Thymus (tissue), 11 donors: Measurements from ENCODE around the gene FN3KRP. TPM values are rescaled to one million over a fixed set of nuclear protein-coding genes. Genes with fewer than 3 reads are reported as not detected.
A peak's percentile ranks its signal among the peaks of the same experiment; 100 is the strongest.
"Not testable (repeated sequence)": the region's sequence is repeated elsewhere in the genome, so short reads cannot be mapped to it uniquely, and the experiment has no call there.

Experiments used
- DNase-seq, 9 donors: peaks; one replicate each; pipeline ENCODE4 v3.0.0-alpha.2; 2013; ENCODE audit warnings: low spot score in 9 of 9, low read depth in 6 of 9, missing footprints in 1 of 9
- H3K27ac ChIP-seq, 2 donors: one replicate each; pipeline ENCODE4 v1.5.1; 2013; ENCODE audit warnings: control low read depth in 1 of 2, low read depth in 1 of 2, low read length in 1 of 2, mild to moderate bottlenecking in 1 of 2, moderate library complexity in 1 of 2
- H3K27me3 ChIP-seq, 2 donors: one replicate each; pipeline ENCODE4 v1.5.1; 2013; ENCODE audit warnings: low read length in 1 of 2; ENCODE audit not compliant: control insufficient read depth in 2 of 2, insufficient read depth in 1 of 2
- H3K36me3 ChIP-seq, 2 donors: one replicate each; pipeline ENCODE4 v1.5.1; 2013; ENCODE audit warnings: low read length in 1 of 2, mild to moderate bottlenecking in 1 of 2, moderate library complexity in 1 of 2; ENCODE audit not compliant: control insufficient read depth in 2 of 2, insufficient read depth in 2 of 2
- H3K4me1 ChIP-seq, 2 donors: one replicate each; pipeline ENCODE4 v1.5.1; 2013; ENCODE audit warnings: low read length in 2 of 2; ENCODE audit not compliant: control insufficient read depth in 2 of 2, insufficient read depth in 2 of 2
- H3K4me3 ChIP-seq, 2 donors: one replicate each; pipeline ENCODE4 v1.5.1; 2013; ENCODE audit warnings: low read length in 2 of 2, control low read depth in 1 of 2, mild to moderate bottlenecking in 1 of 2
- H3K9me3 ChIP-seq, 2 donors: one replicate each; pipeline ENCODE4 v1.5.1; 2013; ENCODE audit warnings: low read length in 1 of 2, mild to moderate bottlenecking in 1 of 2; ENCODE audit not compliant: control insufficient read depth in 2 of 2, insufficient read depth in 1 of 2
- WGBS: extraction: QIAGEN DNeasy Blood & Tissue Kit; methylation state at CpG from one replicate; pipeline ENCODE4 v1.1.7; 2013; 5-methylcytosine and 5-hydroxymethylcytosine counted together
- polyA plus RNA-seq: library from polyadenylated mRNA; stranded (reverse); fragments of 200-250 nt; gene quantifications from one replicate; pipeline ENCODE4 v1.2.3, GENCODE V29; 2013
- total RNA-seq: library from RNA; stranded (reverse); fragments of 120-200 nt; gene quantifications from one replicate; pipeline ENCODE4 v1.2.4, GENCODE V29; 2013
- donor health status: healthy.

Gene FN3KRP
- total and polyA plus RNA-seq, 2 donors = 12.2 to 37.6 TPM

DNA sequence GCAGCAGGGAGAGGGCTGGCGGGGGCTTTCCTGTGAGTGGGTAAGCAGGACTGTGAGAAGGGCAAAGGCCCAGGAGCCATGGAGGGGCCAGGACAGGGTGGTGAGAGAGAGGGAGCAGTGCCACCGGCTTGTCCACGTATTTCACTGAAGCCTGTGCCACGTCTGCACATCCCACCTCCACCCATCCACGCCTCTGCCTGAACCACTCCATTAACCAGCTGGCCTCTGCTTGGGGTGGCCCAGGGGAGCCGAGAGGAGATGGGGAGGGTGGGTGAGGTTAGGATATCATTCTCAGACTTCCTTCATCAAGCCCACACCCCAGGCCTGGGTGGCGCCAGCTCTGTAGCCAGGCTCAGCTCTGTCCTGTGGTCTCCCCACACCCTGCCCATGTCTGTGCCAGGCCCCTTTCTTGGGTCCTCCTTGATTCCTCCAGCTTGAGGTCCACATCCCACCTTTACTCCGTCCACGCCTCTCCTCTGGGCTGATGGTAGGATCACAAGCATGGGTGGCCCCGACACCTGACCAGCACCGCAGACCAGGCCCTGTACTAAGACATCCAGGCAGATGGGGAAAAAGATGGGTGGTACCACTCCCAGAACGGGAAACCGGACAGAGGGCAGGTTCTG lies 15.7 kb downstream of the FN3KRP start:
- Histone ChIP-seq H3K36me3 (peaks cover 22 to 49% of the 10 kb centered on the region in 2 donors), H3K4me3 (no peak overlapping the region), H3K9me3 (peaks cover 16 to 33% of the 10 kb centered on the region in 2 donors), H3K27me3 (peaks cover 9 to 29% of the 10 kb centered on the region in 2 donors), H3K27ac (no peak overlapping the region), H3K4me1 (peaks cover 0 to 3% of the 10 kb centered on the region in 2 donors)
- DNase-seq = no peak
- 94% methylated on average over 13 of the region's 13 CpGs for WGBS

- Histone ChIP-seq H3K36me3 (peaks cover 11 to 31% of the 10 kb centered on the region in 2 donors), H3K9me3 (peaks cover 16 to 37% of the 10 kb centered on the region in 2 donors), H3K27me3 (peaks cover 9 to 29% of the 10 kb centered on the region in 2 donors), H3K27ac (peak within 1 kb of the TSS in 1 of 2 donors; percentile 42), H3K4me3 (peak within 1 kb of the TSS in 1 of 2 donors; percentile 46), H3K4me1 (peaks cover 0 to 3% of the 10 kb centered on the region in 2 donors)
- WGBS = 9% methylated on average over 101 of the region's 101 CpGs
- peak in 1 of 9 donors; percentile 15 for DNase-seq
Measured at GRCh38 chr17:82734987-82735866, 18.7 kb downstream of the FN3KRP start, which contains the start of gene FN3K. FN3K (plus strand) TSS chr17:82735615; CDS start chr17:82735637, 22 bp downstream.

GRCh38 chr17:82736511-82737185 lies 20.1 kb downstream of the FN3KRP start:
- WGBS = 97% methylated on average over 18 of the region's 18 CpGs
- Histone ChIP-seq H3K9me3 (peaks cover 16 to 48% of the 10 kb centered on the region in 2 donors), H3K27ac (no peak overlapping the region), H3K27me3 (peaks cover 9 to 29% of the 10 kb centered on the region in 2 donors), H3K36me3 (peaks cover 11 to 22% of the 10 kb centered on the region in 2 donors), H3K4me3 (no peak overlapping the region), H3K4me1 (peaks cover 0 to 3% of the 10 kb centered on the region in 2 donors)
- DNase-seq = no peak

GRCh38 chr17:82737967-82738877 lies 21.7 kb downstream of the FN3KRP start:
- Histone ChIP-seq H3K9me3 (peaks cover 12 to 40% of the 10 kb centered on the region in 2 donors), H3K4me1 (peaks cover 0 to 3% of the 10 kb centered on the region in 2 donors), H3K4me3 (no peak overlapping the region), H3K36me3 (peaks cover 4 to 7% of the 10 kb centered on the region in 2 donors), H3K27me3 (peaks cover 9 to 29% of the 10 kb centered on the region in 2 donors), H3K27ac (no peak overlapping the region)
- no peak for DNase-seq
- WGBS = 92% methylated on average over 26 of the region's 26 CpGs

DNA sequence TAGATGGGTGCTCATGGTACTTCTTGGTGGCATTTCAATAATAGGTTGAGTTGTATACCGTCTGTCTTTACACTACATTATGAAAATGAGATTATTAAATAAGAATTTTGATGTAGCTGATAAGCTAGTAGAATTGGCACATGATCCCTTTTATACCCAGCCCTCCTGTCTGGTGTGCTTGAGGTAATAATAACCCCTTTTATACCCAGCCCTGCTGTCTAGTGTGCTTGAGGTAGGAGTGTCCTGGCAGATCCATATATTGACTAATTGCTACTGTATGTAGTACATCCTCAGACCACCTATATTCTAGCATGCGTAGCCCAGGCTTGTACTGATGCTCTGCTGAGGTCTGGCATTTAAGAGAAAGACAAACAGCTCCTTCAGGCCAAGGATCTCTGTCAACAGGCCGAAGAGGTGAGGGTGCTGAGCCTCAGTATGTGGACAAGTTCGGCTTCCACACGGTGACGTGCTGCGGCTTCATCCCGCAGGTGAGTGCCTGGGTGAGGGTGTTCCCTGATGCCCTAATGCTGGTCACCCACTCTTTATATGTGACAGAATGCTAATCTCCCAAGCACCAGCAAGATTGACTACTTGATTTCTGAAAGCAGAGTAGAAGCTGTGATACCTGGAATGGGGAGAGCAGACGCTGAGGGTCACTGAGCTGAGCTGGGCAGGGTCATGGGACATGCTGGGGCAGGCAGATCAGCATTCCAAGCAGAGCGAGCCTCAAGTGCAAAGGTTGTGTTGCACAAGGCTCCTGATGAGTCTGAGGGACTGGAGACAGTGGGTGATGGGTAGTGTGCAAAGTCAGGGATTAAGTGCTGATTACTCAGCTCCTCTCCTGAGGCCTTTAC lies 24.6 kb downstream of the FN3KRP start:
- Histone ChIP-seq H3K9me3 (peaks cover 2 to 30% of the 10 kb centered on the region in 2 donors), H3K36me3 (no peaks in the 10 kb centered on the region), H3K4me1 (no peaks in the 10 kb centered on the region), H3K4me3 (no peak overlapping the region), H3K27me3 (peaks cover 0 to 9% of the 10 kb centered on the region in 2 donors), H3K27ac (no peak overlapping the region)
- 98% methylated on average over 10 of the region's 10 CpGs for WGBS
- no peak for DNase-seq

DNA sequence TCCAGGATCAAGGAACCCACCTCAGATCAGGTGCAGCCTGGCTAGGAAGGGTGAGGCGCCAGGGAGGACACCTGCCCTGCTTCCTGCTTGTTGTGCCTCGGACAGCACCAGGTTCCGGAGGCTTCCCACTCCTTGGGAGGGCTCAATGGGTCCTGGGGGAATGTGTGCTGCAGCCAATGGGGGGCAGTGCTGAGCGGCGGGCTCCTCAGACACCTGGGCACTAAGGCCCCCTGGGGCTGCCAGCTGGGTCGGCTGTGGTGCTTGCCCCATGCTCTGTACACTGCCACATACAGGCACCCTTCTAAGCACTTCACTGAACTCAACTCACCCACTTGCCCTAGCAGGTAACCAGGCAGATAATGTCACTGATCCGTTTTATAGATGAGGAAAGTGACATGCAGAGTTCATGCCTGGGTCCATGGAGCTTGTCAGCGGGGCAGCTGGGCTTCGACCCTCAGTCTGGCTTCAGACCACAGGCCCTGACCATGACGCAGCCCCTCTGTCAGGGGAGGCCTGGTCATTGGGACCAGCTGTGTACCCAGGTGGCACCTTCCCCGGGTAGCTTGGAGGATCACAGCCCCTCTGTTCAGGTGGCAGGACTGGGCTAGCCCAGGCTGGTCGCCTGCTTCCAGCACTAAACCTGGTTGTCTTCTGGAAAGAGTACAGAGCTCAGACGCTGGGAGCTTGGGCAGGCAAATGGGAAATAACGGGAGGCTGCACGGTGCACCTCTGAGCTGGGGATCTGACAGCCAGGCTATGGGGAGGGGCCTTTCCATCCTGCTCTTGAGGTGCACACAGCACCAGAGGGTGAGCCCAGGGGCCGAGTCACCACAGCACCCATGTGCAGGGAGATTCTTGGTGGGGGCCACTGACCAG lies 27.1 kb downstream of the FN3KRP start:
- no peaks in the 10 kb centered on the region for H3K36me3 ChIP-seq
- peaks cover 2 to 37% of the 10 kb centered on the region in 2 donors for H3K9me3 ChIP-seq
- no peak overlapping the region for H3K4me3 ChIP-seq
- no peak for DNase-seq
- no peaks in the 10 kb centered on the region for H3K27me3 ChIP-seq
- H3K27ac ChIP-seq = no peak overlapping the region
- WGBS = 99% methylated on average over 16 of the region's 16 CpGs
- no peaks in the 10 kb centered on the region for H3K4me1 ChIP-seq

DNA sequence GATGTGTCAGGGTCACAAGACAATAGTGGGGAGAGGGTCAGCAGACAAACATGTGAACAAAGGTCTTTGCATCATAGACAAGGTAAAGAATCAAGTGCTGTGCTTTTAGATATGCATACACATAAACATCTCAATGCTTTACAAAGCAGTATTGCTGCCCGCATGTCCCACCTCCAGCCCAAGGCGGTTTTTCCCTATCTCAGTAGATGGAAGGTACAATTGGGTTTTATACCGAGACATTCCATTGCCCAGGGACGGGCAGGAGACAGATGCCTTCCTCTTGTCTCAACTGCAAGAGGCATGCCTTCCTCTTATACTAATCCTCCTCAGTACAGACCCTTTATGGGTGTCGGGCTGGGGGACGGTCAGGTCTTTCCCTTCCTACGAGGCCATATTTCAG lies 28.2 kb downstream of the FN3KRP start:
- WGBS = 89% methylated on average over 7 of the region's 7 CpGs
- H3K27me3 ChIP-seq, H3K4me1 ChIP-seq, H3K4me3 ChIP-seq, H3K27ac ChIP-seq, H3K36me3 ChIP-seq, DNase-seq: not testable (repeated sequence)
- peaks cover 2 to 47% of the 10 kb centered on the region in 2 donors for H3K9me3 ChIP-seq
